GM10248 (cell line): Measurements from ENCODE around the gene GLB1L.

ENCODE experiments used
- CTCF ChIA-PET: fragments of 300-600 bp; sonication (Branson Sonifier 250); formaldehyde crosslinking; extraction: SDS; loops from one replicate; lab custom pipeline; 2021; ENCODE audit warnings: antibody characterized with exemption; lab: Yijun Ruan, JAX
- POLR2A ChIA-PET: fragments of 350-650 bp; sonication (Branson Sonifier 250); formaldehyde crosslinking; extraction: SDS; loops from one replicate; lab custom pipeline; 2020; ENCODE audit warnings: antibody characterized with exemption; lab: Yijun Ruan, JAX
- DNase-seq: peaks from one replicate; pipeline ENCODE4 v3.0.0; 2012; ENCODE audit errors: extremely low spot score
- TF ChIP-seq, protein P1 (sequence below): IDR thresholded peaks from 2 replicates; pipeline ENCODE4 v1.5.1; 2012; ENCODE audit warnings: mild to moderate bottlenecking, low read depth; ENCODE audit errors: extremely low read depth, missing control alignments, control extremely low read depth

The GLB1L gene

DNA sequence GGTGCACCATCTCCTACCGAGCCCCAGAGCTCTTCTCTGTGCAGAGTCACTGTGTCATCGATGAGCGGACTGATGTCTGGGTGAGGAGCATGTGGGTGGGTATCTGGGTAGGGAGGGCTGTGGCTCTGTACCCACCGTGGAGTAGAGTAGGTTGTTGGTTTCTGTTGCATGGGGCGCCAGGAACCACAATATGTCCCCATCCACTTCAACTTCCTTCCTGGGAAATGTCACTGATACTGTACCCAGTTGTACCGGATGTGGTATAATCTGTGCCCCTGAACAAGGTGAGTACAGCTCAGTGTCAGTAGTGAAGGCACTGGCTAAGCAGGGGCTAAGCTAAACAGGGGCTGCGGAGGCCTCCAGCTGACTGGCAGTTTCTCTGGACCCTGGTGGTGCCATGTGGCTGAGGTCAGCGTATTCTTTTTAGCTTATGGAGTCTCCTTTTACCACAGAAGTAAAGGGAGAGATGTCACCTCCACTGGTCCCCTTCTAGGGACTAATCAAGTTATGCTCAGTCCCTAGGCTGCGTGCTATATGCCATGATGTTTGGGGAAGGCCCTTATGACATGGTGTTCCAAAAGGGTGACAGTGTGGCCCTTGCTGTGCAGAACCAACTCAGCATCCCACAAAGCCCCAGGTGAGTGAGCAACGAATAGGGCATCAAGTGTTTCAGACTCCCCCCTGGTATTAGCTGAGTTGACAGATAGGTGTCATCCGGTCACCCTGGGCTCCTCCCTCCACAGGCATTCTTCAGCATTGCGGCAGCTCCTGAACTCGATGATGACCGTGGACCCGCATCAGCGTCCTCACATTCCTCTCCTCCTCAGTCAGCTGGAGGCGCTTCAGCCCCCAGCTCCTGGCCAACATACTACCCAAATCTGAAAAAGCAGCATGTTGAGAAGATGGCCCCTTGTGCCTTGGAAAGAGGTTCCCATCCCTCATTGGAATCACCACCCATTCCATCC is 2.7 kb upstream of the GLB1L start:
- ChIA-PET CTCF (interaction anchor here (1.3 to 10.2 kb wide), 6 partner anchors 13 to 77 kb away, joined by 5 to 116 read pairs (median 9); partner anchors contain the start of genes DNAJB2 and SLC23A3), POLR2A (interaction anchor here (1.1 to 1.4 kb wide), 2 partner anchors 19 to 31 kb away, joined by 5 to 6 read pairs; partner anchors contain the start of genes ANKZF1, ATG9A and DNAJB2)
- TF ChIP-seq, protein P1, sequence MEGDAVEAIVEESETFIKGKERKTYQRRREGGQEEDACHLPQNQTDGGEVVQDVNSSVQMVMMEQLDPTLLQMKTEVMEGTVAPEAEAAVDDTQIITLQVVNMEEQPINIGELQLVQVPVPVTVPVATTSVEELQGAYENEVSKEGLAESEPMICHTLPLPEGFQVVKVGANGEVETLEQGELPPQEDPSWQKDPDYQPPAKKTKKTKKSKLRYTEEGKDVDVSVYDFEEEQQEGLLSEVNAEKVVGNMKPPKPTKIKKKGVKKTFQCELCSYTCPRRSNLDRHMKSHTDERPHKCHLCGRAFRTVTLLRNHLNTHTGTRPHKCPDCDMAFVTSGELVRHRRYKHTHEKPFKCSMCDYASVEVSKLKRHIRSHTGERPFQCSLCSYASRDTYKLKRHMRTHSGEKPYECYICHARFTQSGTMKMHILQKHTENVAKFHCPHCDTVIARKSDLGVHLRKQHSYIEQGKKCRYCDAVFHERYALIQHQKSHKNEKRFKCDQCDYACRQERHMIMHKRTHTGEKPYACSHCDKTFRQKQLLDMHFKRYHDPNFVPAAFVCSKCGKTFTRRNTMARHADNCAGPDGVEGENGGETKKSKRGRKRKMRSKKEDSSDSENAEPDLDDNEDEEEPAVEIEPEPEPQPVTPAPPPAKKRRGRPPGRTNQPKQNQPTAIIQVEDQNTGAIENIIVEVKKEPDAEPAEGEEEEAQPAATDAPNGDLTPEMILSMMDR: no peak
- DNase-seq: no peak

DNA sequence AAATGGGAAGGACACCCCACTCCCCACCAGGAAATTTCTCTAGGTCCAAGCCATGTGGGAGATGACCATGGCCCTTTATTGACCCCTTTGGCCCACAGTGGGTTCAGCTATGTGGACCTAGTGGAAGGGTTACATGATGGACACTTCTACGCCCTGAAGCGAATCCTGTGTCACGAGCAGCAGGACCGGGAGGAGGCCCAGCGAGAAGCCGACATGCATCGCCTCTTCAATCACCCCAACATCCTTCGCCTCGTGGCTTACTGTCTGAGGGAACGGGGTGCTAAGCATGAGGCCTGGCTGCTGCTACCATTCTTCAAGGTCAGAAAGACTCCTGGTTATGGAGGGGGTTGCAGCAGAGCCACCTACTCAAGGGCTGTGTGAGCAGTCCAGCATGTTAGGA is 1.3 kb upstream of the GLB1L start:
- ChIA-PET POLR2A (no interaction called here), CTCF (interaction anchor here (1.1 to 2.7 kb wide), 4 partner anchors 8 to 67 kb away, joined by 3 to 16 read pairs (median 9); partner anchors contain the start of gene TUBA4A)
- no peak for DNase-seq
- TF ChIP-seq, protein P1: no peak

DNA sequence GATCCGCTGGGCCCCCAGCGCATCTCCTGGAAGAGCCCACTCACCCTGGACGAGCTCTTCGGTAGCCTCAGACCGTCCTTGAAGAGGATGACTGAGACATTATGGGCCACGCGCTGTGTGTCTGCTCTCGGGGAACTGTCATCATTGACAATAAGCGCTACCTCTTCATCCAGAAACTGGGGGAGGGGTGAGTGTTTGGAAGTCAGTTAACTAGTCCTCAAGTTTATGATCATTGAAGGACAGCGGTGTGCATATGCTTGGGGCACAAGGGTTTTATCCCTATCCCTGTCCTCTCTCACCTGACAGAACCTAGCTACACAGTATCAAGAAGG is 621 bp upstream of the GLB1L start:
- DNase-seq: no peak
- POLR2A ChIA-PET: interaction anchor here (1.8 kb wide), 1 partner anchor 9 kb away, joined by 13 read pairs; the partner anchor contains the start of gene TUBA4A
- TF ChIP-seq, protein P1: no peak
- CTCF ChIA-PET: interaction anchor here (0.8 to 2.7 kb wide), 9 partner anchors 9 to 67 kb away, joined by 3 to 16 read pairs (median 4); partner anchors contain the start of genes ANKZF1, ATG9A and TUBA4A

DNA sequence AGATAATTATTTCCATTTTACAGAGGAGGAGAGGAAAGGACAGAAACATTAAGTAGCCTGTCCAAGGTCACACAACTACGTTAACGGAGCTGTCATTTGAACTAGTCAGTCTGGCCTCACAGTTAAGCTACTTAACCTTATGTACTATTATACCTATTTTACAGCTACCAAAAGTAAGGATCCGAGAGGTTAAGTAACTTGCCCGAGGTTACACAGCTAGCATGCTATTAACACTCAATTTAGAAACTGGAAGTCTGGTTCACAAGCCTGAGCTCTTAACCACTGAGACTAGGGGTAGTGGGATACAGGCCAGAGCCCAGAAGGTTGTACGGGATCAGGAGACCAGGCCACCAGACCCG is 476 bp downstream of the GLB1L start:
- TF ChIP-seq, protein P1: no peak
- no peak for DNase-seq
- ChIA-PET CTCF (interaction anchor here (0.9 to 2.7 kb wide), 11 partner anchors 9 to 65 kb away, joined by 3 to 16 read pairs (median 4); partner anchors contain the start of gene TUBA4A), POLR2A (interaction anchor here (1.0 to 1.8 kb wide), 3 partner anchors 8 to 68 kb away, joined by 3 to 13 read pairs (median 3); partner anchors contain the start of genes CNPPD1, TUBA4A and TUBA4B)

DNA sequence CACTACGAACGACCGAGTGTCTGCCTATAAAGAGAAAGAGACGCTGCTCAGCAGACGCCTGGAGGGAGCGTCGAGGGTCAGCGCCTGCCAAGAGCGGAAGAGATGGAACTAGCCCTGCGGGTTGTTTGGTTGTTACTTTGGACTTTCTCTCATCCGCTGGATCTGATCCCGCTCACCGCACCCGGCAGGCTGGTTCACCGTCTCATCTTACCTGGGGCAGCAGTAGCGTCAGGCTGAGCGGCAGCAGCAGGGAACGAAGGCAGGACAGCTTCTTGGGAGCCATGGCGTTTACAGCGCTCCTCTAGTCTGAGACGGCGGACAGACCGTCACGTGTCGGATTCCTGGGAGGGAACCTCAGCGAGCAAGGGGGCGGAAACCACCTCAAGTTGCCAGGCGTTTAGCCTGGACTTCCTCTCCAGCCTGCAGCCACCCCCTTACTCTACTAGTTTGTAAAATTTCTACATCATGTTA is 1.9 kb downstream of the GLB1L start:
- ChIA-PET CTCF (interaction anchor here (1.2 to 6.4 kb wide), 2 partner anchors 11 to 52 kb away, joined by 3 to 27 read pairs; no protein-coding TSS in a partner anchor), POLR2A (no interaction called here)
- TF ChIP-seq, protein P1: no peak
- no peak for DNase-seq

DNA sequence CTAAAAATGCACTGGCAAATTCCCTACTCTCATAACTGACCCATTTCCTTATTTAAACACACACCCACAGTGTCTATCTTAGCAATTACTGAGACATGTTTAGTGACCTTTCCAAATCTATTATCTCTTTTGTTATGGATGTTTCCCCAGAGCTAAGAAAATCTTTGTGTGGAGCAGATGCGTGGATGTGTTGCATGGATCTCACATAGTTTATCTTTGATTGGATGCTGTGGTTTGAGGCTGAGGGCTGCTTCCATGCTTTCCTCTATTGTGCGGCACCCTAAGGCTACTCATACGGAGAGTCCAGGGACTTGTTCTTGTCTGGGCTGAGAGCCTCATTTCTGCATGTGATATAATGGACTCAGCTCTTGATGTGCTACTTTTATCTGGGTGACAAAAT is 10.9 kb downstream of the GLB1L start:
- TF ChIP-seq, protein P1: no peak
- POLR2A ChIA-PET: interaction anchor here (0.6 kb wide), 1 partner anchor 19 kb away, joined by 6 read pairs; the partner anchor contains the start of gene TUBA4B
- CTCF ChIA-PET: interaction anchor here (1.0 to 1.8 kb wide), 3 partner anchors 12 to 64 kb away, joined by 4 read pairs; partner anchors contain the start of gene SLC23A3
- DNase-seq: no peak
